Neural cell (in vitro differentiated cells): ENCODE data around the gene HLA-DQB2. TPM values are rescaled to one million over a fixed set of nuclear protein-coding genes. Genes with fewer than 3 reads are reported as not detected.
"Not testable (repeated sequence)": the region's sequence is repeated elsewhere in the genome, so short reads cannot be mapped to it uniquely, and the experiment has no call there.

Experiments used
- H2AFZ ChIP-seq: fragments of 200-600, 300-800 bp; sonication (generic), shearing (Covaris generic); 2 replicates; pipeline ENCODE4 v1.6.0; 2014; ENCODE audit warnings: low read depth, mild to moderate bottlenecking, antibody characterized with exemption, low read length, moderate library complexity
- H3F3A ChIP-seq: fragments of 200-600 bp; shearing (Covaris generic); 2 replicates; pipeline ENCODE4 v1.6.1; 2016; ENCODE audit warnings: mild to moderate bottlenecking, moderate library complexity, mixed read lengths, antibody characterized with exemption, low read length; ENCODE audit not compliant: insufficient read depth, poor library complexity, severe bottlenecking
- H3K27ac ChIP-seq: fragments of 200-600, 300-800 bp; sonication (generic), shearing (Covaris generic); 2 replicates; pipeline ENCODE4 v1.5.1; 2014; ENCODE audit warnings: mild to moderate bottlenecking, low read length, moderate library complexity
- H3K27me3 ChIP-seq: fragments of 300-800, 200-600 bp; sonication (generic), shearing (Covaris generic); 2 replicates; pipeline ENCODE4 v1.6.0; 2014; ENCODE audit warnings: mild to moderate bottlenecking, low read depth, low read length, moderate library complexity; ENCODE audit not compliant: insufficient read depth
- H3K36me3 ChIP-seq: fragments of 300-800, 200-600 bp; sonication (generic), shearing (Covaris generic); 2 replicates; pipeline ENCODE4 v1.5.1; 2014; ENCODE audit warnings: mild to moderate bottlenecking, antibody characterized with exemption, low read length, moderate library complexity; ENCODE audit not compliant: insufficient read depth
- H3K4me2 ChIP-seq: fragments of 300-800, 200-600 bp; sonication (generic), shearing (Covaris generic); 2 replicates; pipeline ENCODE4 v1.6.0; 2014; ENCODE audit warnings: mild to moderate bottlenecking, low read length
- H3K4me3 ChIP-seq: fragments of 300-800, 200-600 bp; sonication (generic), shearing (Covaris generic); 2 replicates; pipeline ENCODE4 v1.5.1; 2014; ENCODE audit warnings: mild to moderate bottlenecking, low read length, moderate library complexity
- H3K79me2 ChIP-seq: fragments of 200-600 bp; shearing (Covaris generic); replicated peaks from 2 replicates; pipeline ENCODE4 v1.6.0; 2014; ENCODE audit warnings: mild to moderate bottlenecking, low read length, moderate library complexity; ENCODE audit not compliant: insufficient read depth
- H3K9ac ChIP-seq: fragments of 300-800, 200-600 bp; sonication (generic), shearing (Covaris generic); 2 replicates; pipeline ENCODE4 v1.6.1; 2016; ENCODE audit warnings: mild to moderate bottlenecking, low read length, mixed read lengths
- H3K9me2 ChIP-seq: fragments of 200-600 bp; shearing (Covaris generic); 2 replicates; pipeline ENCODE4 v1.6.1; 2016; ENCODE audit warnings: mild to moderate bottlenecking, low read length, mixed read lengths; ENCODE audit not compliant: insufficient read depth
- H3K9me3 ChIP-seq: fragments of 200-600, 300-800 bp; sonication (generic), shearing (Covaris generic); 2 replicates; pipeline ENCODE4 v1.6.1; 2016; ENCODE audit warnings: mild to moderate bottlenecking, mixed run types, low read length, moderate library complexity, mixed read lengths
- H4K20me1 ChIP-seq: fragments of 200-600 bp; shearing (Covaris generic); 2 replicates; pipeline ENCODE4 v1.6.1; 2016; ENCODE audit warnings: mild to moderate bottlenecking, mixed run types; ENCODE audit not compliant: insufficient read depth
- EP300 ChIP-seq: fragments of 450-650 bp; conservative IDR thresholded peaks from 2 replicates; pipeline ENCODE4 v1.6.1; 2014; ENCODE audit warnings: antibody characterized with exemption, mild to moderate bottlenecking, moderate library complexity; ENCODE audit not compliant: poor library complexity, severe bottlenecking
- EZH2 ChIP-seq: fragments of 200-600, 300-800 bp; shearing (Covaris generic), sonication (generic); IDR thresholded peaks from 2 replicates; pipeline ENCODE4 v1.6.1; 2014; ENCODE audit warnings: antibody characterized with exemption, low read length, borderline replicate concordance, mild to moderate bottlenecking; ENCODE audit not compliant: insufficient read depth, poor library complexity, severe bottlenecking
- MXI1 ChIP-seq: fragments of 450-650 bp; conservative IDR thresholded peaks from 2 replicates; pipeline ENCODE4 v1.6.1; 2014; ENCODE audit warnings: antibody characterized with exemption, mild to moderate bottlenecking; ENCODE audit not compliant: poor library complexity, severe bottlenecking
- POLR2AphosphoS5 ChIP-seq: IDR thresholded peaks from 2 replicates; pipeline ENCODE4 v1.6.1; 2012
- RAD21 ChIP-seq: fragments of 450-650 bp; conservative IDR thresholded peaks from 2 replicates; pipeline ENCODE4 v1.6.1; 2014; ENCODE audit warnings: antibody characterized with exemption, mild to moderate bottlenecking, moderate library complexity
- SMC3 ChIP-seq: fragments of 450-650 bp; conservative IDR thresholded peaks from 2 replicates; pipeline ENCODE4 v1.6.1; 2014; ENCODE audit warnings: antibody characterized with exemption, mild to moderate bottlenecking, moderate library complexity; ENCODE audit not compliant: poor library complexity
- TAF1 ChIP-seq: IDR thresholded peaks from 2 replicates; pipeline ENCODE4 v1.6.1; 2012; ENCODE audit warnings: low read depth
- polyA plus RNA-seq: library from polyadenylated mRNA; depleted of rRNA; stranded (reverse); fragments of >200 nt; gene quantifications from 2 replicates; pipeline ENCODE4 v1.2.3, GENCODE V29; 2014
- TF ChIP-seq, protein P1 (sequence below): fragments of 450-650 bp; IDR thresholded peaks from 2 replicates; pipeline ENCODE4 v1.5.1; 2014; ENCODE audit warnings: antibody characterized with exemption, mild to moderate bottlenecking, moderate library complexity; ENCODE audit not compliant: poor library complexity, severe bottlenecking
- TF ChIP-seq, protein P2 (sequence below): IDR thresholded peaks from 2 replicates; pipeline ENCODE4 v1.6.1; 2012; ENCODE audit warnings: borderline replicate concordance

The HLA-DQB2 gene
- polyA plus RNA-seq, 1 donor from 2014 or later: not detected

DNA sequence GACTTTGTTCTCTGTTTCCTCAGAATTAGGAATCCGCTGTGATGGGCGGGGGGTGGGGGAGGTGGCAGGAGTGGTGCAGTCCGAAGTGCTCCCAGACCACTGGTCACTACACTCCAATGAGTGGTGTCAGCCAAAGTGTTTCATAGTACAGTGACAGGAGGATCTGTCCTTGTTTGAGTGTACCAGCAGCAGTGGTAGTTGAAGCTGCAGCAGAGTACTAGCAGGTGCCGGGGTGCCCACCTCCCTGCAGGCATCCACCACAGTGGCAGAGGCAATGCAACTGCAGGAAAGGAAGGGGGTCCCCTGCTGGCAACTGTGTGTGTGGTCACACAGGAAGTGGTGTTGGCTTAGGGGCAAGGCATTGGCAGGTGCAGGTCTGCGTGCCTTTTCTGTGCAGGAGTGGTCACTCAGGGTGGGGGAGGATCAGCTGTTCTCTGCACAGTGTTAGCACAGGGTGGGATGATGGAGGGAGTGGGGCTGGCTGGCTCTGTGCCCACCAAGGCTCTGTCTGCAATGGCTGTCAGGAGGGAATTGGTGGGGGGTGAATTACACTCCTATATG lies 43.8 kb upstream of the HLA-DQB2 start:
- Histone ChIP-seq H3F3A (no peaks in the 10 kb centered on the region), H3K36me3 (no peaks in the 10 kb centered on the region), H3K9ac (no peak overlapping the region), H3K79me2 (no peaks in the 10 kb centered on the region), H3K9me3 (no peaks in the 10 kb centered on the region), H3K27me3 (no peaks in the 10 kb centered on the region), H2AFZ (no peak overlapping the region), H3K4me2 (no peak overlapping the region), H3K27ac (no peak overlapping the region), H3K9me2 (no peaks in the 10 kb centered on the region), H3K4me3 (no peak overlapping the region), H4K20me1 (no peaks in the 10 kb centered on the region)
- TF ChIP-seq SMC3 (no peak), MXI1 (no peak), TAF1 (no peak), EZH2 (no peak), POLR2AphosphoS5 (no peak), EP300 (no peak), RAD21 (no peak)
- TF ChIP-seq, protein P1, sequence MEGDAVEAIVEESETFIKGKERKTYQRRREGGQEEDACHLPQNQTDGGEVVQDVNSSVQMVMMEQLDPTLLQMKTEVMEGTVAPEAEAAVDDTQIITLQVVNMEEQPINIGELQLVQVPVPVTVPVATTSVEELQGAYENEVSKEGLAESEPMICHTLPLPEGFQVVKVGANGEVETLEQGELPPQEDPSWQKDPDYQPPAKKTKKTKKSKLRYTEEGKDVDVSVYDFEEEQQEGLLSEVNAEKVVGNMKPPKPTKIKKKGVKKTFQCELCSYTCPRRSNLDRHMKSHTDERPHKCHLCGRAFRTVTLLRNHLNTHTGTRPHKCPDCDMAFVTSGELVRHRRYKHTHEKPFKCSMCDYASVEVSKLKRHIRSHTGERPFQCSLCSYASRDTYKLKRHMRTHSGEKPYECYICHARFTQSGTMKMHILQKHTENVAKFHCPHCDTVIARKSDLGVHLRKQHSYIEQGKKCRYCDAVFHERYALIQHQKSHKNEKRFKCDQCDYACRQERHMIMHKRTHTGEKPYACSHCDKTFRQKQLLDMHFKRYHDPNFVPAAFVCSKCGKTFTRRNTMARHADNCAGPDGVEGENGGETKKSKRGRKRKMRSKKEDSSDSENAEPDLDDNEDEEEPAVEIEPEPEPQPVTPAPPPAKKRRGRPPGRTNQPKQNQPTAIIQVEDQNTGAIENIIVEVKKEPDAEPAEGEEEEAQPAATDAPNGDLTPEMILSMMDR: no peak
- TF ChIP-seq, protein P2, sequence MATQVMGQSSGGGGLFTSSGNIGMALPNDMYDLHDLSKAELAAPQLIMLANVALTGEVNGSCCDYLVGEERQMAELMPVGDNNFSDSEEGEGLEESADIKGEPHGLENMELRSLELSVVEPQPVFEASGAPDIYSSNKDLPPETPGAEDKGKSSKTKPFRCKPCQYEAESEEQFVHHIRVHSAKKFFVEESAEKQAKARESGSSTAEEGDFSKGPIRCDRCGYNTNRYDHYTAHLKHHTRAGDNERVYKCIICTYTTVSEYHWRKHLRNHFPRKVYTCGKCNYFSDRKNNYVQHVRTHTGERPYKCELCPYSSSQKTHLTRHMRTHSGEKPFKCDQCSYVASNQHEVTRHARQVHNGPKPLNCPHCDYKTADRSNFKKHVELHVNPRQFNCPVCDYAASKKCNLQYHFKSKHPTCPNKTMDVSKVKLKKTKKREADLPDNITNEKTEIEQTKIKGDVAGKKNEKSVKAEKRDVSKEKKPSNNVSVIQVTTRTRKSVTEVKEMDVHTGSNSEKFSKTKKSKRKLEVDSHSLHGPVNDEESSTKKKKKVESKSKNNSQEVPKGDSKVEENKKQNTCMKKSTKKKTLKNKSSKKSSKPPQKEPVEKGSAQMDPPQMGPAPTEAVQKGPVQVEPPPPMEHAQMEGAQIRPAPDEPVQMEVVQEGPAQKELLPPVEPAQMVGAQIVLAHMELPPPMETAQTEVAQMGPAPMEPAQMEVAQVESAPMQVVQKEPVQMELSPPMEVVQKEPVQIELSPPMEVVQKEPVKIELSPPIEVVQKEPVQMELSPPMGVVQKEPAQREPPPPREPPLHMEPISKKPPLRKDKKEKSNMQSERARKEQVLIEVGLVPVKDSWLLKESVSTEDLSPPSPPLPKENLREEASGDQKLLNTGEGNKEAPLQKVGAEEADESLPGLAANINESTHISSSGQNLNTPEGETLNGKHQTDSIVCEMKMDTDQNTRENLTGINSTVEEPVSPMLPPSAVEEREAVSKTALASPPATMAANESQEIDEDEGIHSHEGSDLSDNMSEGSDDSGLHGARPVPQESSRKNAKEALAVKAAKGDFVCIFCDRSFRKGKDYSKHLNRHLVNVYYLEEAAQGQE: no peak

DNA sequence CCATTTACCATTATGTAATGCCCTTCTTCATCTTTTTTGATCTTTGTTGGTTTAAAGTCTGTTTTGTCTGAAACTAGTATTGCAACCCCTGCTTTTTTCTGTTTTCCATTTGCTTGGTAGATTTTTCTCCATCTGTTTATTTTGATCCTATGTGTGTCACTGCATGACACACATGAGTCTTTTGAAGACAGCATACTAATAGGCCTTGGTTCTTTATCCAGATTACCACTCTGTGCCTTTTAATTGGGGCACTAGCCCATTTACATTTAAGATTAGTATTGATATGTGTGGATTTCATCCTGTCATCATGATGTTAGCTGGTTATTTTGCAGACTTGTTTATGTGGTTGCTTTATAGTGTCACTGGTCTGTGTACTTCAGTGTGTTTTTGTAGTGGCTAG lies 42.1 kb upstream of the HLA-DQB2 start:
- not testable (repeated sequence) for H3K9ac ChIP-seq, H3F3A ChIP-seq, H3K4me3 ChIP-seq, H2AFZ ChIP-seq, H3K4me2 ChIP-seq, H3K79me2 ChIP-seq, H3K27me3 ChIP-seq, H3K36me3 ChIP-seq, H3K9me2 ChIP-seq, H4K20me1 ChIP-seq, H3K9me3 ChIP-seq, H3K27ac ChIP-seq

DNA sequence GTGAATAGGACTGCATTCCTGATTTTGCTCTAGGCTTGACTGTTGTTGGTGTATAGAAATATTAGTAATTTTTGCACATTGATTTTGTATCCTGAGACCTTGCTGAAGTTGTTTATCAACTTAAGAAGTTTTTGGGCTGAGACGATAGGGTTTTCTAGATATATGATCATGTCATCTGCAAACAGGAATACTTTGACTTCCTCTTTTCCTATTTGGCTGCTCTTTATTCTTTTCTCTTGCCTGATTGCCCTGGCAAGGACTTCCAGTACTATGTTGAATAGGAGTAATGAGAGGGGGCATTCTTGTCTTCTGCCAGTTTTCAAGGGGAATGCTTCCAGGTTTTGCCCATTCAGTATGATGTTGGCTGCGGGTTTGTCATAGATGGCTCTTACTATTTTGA lies 40.1 kb upstream of the HLA-DQB2 start:
- Histone ChIP-seq H2AFZ (no peak overlapping the region), H3K9ac (no peak overlapping the region), H3K27ac (no peak overlapping the region), H3K36me3 (no peaks in the 10 kb centered on the region), H3K9me2 (no peaks in the 10 kb centered on the region), H3K9me3 (no peaks in the 10 kb centered on the region), H3K79me2 (no peaks in the 10 kb centered on the region), H3K4me2 (no peak overlapping the region), H3F3A (no peaks in the 10 kb centered on the region), H4K20me1 (no peaks in the 10 kb centered on the region), H3K27me3 (no peaks in the 10 kb centered on the region), H3K4me3 (no peak overlapping the region)
- TF ChIP-seq, protein P2: no peak
- no peak for TF ChIP-seq RAD21
- no peak for TF ChIP-seq EP300
- TF ChIP-seq, protein P1: no peak
- no peak for TF ChIP-seq TAF1
